Activated T-helper 9 cell treated with anti-CD3 and anti-CD28 coated beads, Interleukin-2, amount 50 U/mL, for 16 hours (primary cell): ENCODE data around the gene TMEM218.

ENCODE experiments used
- DNase-seq: peaks from one replicate; pipeline ENCODE4 v3.0.0-alpha.2; 2020; ENCODE audit warnings: low read depth

The TMEM218 gene

GRCh38 chr11:125129316-125129993 is 18.0 kb upstream of the TMEM218 start:
- no peak for DNase-seq

DNA sequence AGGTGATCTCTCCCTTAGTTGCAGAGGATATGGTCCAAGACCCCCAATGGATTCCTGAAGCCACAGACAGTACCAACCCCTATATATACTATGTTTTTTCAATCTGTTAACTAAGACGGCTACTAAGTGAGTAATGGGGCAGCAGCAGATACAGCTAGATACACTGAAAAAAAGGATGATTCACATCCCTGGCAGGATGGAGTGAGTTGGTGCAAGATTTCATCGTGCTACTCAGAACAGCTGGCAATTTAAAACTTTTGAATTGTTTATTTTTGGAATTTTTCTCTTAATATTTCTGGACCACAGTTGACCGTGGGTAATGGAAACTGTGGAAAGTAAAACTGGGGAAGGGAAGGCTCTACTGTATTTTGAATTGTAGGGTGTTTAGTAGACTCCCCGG is 17.0 kb upstream of the TMEM218 start:
- DNase-seq: no peak

DNA sequence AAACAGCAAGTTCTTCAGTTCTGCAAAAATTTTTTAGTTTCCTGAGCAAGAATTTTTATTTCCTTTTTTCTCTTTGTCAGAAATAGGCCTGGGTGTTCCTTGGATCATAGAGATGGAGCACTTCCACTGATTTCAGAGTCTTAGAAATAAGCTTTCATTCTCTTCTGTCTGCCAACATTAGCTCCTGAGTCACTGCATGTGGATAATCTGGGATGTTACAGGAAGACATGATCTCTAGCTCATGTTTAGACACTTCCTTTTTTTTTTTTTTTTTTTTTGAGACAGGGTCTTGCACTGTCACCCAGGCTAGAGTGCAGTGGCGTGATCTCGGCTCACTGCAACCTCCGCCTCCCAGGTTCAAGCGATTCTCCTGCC is 13.2 kb upstream of the TMEM218 start:
- DNase-seq: no peak

DNA sequence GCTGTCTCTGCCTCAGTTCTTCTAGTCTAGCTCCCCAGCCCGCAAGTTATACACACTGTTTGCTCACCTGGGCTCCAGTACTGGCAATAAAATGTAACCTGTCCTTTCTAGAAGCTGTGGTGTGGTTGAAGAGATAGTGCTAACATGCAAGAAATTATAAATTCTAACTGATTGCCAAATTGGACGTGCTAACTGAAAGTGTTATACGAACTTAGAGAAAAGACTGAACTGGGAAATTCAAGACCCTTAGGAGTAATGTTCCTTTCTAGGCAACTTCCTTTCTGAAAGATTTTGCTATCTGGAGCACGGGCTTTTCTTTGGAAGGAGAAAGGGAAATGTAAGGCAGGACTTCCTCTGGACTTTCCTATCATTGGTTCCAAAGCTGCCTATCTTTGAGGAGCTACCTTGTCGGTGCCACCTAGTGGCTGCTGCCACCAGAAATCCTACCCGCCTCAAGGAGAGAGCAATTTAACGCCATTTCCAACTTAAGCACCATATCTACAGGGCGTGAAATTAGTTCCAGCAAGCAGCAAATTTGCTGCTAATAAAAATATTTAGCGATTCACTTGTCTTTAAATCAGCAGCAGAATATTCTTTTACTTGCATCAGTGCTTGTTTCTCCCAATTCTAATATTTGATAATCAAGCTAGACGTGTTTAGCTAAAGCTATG is 12.7 kb upstream of the TMEM218 start:
- peak; percentile 12 for DNase-seq

DNA sequence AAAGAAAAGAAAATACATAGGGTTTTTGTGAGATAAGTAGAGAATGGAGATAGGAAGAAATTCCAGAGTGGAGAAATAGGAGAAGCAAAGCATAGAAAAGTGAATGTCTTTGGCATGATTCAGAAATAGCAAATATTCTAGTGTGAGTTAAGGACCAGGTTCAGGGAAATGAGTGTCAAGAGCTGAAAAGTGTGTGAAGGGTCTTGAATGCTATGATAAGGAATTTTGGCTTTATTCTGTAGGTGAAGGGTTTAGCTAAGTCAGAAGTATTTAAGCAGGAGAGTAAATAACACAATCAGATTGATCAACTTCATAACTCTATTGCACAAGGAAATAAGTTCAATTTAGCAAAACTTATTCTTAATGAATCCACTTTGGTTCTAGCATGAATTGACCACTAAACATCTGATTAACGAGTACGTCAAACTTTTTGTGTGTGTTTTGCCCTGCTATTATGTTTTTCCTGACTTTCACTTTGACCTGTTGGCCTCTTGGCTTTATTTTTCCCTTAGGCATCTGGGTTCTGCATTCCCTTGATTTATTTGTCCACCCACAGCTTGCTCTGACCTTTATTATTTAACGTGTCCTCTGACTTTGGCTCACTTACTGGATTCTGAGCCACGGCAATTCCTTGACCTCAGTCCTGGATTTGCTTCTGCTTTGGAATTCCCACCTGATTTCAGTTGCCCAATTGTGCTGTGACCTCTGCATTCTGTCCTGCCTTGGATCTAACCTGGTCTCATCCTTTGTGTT is 11.9 kb upstream of the TMEM218 start:
- DNase-seq: no peak

GRCh38 chr11:125117429-125117828 is 6.0 kb upstream of the TMEM218 start:
- DNase-seq: no peak

- no peak for DNase-seq
Measured at GRCh38 chr11:125114518-125114917, 3.1 kb upstream of the TMEM218 start.

DNA sequence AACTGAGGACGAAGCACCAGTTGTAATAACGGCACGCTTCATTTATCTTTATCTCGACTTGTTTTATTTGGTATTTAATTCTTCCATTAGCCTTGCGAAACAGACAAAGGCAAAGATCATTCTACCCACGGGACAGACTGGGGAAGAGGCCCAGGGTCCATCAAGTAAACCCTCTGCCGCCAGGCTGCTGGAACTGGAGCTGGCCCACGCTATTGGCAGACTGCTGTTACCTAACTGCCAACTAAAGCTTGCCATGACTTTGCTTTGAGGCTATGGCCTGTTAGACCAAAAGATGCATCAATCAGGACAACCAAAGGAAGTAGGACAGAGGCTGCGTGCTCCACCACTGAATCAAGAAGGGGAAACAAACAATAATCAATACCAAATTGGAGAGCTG is 780 bp upstream of the TMEM218 start:
- DNase-seq: no peak

- DNase-seq: no peak
Measured at GRCh38 chr11:125111001-125111342, 454 bp downstream of the TMEM218 start.

DNA sequence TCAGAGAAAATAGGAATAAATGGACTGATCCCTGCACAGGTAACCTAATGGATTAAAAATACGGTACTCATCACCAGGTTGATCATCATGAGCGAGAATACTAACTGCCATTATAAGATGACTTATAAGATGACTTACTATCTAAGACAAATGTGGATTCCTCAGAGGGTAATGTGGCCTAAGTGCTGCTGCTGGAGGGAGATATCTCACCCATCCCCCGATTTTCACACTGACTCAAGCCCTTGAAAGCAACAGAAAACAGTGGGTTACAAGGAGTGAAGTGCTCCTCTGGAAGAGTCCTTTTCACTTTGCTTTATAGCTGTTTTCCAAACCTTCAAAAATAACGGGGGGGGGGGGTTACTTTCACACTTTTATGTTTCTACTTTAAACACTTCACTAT is 920 bp downstream of the TMEM218 start:
- DNase-seq: no peak

DNA sequence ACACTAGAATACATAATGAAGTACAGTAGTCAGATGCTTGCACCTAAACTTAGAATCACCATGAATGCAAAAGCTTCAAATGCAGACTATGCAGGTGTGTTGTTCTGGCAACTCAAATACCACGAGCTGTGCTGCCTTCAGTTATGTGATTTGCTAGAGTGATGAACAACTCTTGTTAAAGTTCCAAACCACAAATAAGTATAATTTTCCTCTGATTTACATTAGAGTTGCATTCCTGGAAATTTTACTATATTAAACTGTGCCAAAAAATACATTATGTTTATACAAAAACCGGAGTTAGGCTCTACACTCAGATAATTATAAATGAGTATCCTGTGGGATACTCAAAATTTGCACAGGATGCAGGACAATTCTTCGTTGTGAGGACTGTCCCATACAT is 3.0 kb downstream of the TMEM218 start:
- DNase-seq: no peak

DNA sequence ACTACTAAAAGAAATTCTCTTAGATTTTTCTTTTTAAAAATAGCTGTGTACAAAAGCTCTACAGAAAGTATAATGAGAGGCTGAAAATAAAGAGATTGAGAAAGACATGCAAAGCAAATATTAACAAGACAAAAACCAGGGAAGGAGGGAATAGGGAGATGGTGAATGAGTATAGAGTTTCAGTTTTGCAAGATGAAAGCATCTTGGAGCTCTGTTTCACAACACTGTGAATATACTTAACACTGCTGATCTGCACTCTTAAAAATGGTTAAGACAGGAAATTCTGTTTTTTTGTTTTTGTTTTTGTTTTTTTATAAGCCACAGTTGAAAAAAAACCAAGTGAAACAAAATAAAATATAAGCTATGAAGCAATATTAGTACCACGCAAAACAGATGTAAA is 5.5 kb downstream of the TMEM218 start:
- DNase-seq: no peak

GRCh38 chr11:125102510-125102909 is 8.9 kb downstream of the TMEM218 start:
- DNase-seq: no peak

DNA sequence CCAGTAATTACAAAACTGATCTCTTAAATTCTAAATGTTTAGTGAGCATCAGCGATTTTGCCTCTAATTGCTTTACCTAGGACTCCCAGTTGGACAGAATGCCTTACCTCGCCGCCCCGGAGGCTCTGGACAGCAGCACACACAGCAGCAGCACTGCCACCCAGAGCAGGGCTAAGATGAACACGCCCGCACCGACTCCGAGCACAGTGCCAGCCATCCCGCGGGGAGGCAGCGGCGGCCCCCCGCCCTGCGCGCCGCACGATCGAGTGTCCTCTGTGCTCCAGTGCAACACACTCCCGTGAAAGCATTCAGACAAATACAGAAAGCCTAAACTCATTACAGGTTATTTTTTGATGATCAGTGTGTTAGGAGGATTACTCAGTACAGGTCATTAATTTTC is 9.4 kb downstream of the TMEM218 start:
- DNase-seq: no peak

- no peak for DNase-seq
Measured at GRCh38 chr11:125101596-125101995, 9.8 kb downstream of the TMEM218 start.

- no peak for DNase-seq
Measured at GRCh38 chr11:125100136-125100535, 11.3 kb downstream of the TMEM218 start.

DNA sequence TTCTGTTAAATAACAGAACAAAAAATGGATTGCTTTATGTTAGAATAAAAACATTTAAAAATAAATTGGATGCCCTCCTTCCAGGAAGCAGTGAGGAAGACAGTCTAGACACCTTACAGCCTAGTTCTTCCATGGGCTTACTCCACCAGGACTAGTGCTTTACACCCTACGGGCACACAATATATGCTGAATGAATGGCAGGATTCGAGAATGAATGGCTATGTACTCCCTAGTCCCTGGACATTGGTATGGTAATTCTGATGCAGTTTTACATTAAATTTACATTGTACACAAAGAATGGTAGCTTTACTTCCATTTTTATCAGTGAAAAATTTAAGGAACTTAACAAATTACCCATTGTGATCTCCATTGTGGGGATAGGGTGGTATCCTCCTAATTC is 16.7 kb downstream of the TMEM218 start:
- DNase-seq: no peak

GRCh38 chr11:125093502-125093901 is 17.9 kb downstream of the TMEM218 start:
- no peak for DNase-seq

GRCh38 chr11:125092669-125093068 is 18.8 kb downstream of the TMEM218 start:
- DNase-seq: no peak

DNA sequence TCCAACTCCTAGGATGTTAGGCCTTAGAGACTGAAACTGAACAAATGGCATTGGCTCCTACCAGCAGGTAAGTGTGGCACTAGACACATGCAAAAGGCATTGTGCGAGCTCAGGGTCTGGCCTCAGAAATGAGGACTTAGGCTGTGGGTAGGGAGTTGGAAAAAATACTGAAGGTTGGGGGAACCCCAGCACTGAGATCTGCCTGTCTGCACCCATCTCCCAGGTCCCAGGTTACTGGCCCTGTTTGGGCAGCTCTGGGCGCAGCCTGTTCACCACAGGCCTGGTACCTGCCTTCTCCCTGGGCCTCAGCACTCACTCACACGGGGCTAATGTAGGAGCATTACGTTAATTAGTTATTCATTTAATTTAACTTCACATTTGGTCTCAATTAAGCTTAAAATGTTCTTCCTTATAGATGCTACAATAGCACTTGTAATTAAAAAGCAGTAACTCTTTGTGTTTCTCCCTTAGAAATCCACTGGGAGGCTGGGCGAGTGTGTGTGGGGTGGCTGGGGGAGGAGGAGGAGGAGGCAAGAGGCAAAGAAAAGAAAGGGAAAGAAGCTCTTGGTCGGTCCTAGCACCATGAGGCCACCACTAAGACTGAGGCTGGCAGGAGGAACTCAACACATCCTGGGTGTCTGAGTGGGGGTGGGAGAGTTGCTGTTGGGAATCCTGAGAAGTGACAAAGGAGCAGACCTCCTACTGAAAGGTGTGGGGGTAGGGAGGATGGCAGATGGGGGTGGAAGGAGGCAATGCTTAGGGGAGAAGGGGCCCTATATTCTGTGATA is 19.4 kb downstream of the TMEM218 start:
- DNase-seq: no peak

DNA sequence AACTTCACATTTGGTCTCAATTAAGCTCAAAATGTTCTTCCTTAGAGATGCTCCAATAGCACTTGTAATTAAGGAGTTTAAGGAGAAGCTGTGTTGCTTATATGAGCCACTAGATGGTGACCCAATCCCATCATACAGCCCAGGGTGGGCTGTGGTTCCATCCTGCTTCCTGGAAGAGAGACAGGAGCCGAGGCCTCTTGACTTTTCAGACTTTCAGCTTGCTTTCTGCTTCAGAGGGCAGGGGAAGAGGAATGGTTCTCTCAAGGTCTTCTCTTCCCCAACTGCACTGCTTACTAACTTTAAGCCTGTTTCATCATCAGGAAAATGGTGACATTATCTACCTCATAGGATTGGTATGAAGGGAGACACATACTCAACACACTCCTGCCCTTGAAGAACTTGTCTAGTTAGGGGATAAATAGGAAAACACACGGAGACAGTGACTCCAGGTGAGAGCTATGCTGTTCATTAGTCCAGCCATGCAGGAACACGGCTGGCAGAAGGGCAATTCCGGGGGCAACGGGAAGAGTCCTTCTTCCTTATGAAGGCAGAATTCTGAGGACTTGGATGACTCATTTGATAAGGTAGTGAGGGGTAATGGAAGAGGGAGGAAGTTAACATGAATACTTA is 20.1 kb downstream of the TMEM218 start:
- DNase-seq: no peak

DNA sequence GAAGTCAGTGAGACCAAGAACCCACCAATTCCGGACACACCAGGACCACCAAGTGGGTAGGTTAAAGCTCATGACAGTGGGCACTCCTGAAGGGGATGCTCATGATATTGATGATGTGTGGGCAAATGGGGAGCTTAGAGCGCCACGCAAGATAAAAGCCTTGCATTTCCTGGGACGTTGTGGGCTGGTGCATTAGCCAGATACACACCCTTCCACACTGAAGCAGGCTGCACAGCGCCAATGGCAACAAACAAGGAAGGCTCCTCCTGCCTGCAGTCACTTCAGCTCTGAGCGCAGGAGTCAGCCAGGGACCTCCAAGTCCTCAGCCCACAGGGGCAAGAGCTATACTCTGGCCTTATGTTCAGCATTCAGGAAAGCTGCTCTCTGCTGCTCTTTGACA is 20.6 kb downstream of the TMEM218 start:
- no peak for DNase-seq
